GM18517 (cell line): ENCODE results near the gene TRA2A.
"Not testable (repeated sequence)": the region's sequence is repeated elsewhere in the genome, so short reads cannot be mapped to it uniquely, and the experiment has no call there.

ENCODE experiments used
- ATAC-seq: cut with Tn5 transposase; IDR thresholded peaks from one replicate; pipeline ENCODE4 v1.9.1; 2021; ENCODE audit warnings: mild to moderate bottlenecking, moderate library complexity; ENCODE audit not compliant: unreplicated experiment

Gene TRA2A

DNA sequence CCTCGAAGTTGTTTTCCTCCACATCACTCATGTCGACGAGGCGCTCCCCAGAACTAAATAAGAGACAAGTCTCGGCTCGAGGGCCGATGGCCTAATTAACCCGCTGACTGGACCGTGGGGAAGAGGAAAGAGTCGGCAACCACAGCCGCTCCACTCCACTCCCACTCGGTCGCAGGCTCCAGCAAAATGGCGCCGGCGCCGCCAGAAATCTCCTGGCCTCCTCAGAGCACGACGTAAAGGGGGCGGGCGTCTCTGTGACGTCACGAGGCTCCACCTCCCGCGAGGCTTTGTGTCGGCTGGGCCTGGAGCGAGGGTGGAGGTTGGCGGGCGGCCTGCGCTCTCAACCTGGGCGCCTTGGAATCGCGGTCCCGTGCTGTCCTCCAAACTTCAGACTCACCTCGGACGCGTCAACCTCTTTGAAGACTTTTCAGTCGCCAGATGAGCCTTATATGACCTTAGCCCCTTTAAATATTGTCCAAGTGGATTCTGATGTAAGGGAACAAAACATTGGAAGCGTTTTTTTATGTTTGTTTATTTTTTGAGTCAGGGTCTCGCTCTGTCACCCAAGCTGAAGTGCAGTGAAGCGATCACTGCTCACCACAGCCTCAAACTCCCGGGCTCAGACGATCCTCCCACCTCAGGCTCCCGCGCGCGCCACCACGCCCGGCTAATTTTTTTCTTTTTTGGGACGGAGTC is at the start of gene TRA2A:
TRA2A (minus strand) TSS at position 188 of the 696 bp plus-strand sequence; CDS start at position 31, 157 bp downstream.
- peak; percentile 75 for ATAC-seq

GRCh38 chr7:23570592-23571200 is 38.9 kb upstream of the TRA2A start:
- peak; percentile 90 for ATAC-seq

- no peak for ATAC-seq
Observed at GRCh38 chr7:23558303-23558702, 26.5 kb upstream of the TRA2A start.

- no peak for ATAC-seq
Observed at GRCh38 chr7:23547662-23548061, 15.9 kb upstream of the TRA2A start.

GRCh38 chr7:23546897-23547572 is 15.3 kb upstream of the TRA2A start:
- peak; percentile 61 for ATAC-seq

GRCh38 chr7:23545493-23545892 is 13.7 kb upstream of the TRA2A start:
- no peak for ATAC-seq

DNA sequence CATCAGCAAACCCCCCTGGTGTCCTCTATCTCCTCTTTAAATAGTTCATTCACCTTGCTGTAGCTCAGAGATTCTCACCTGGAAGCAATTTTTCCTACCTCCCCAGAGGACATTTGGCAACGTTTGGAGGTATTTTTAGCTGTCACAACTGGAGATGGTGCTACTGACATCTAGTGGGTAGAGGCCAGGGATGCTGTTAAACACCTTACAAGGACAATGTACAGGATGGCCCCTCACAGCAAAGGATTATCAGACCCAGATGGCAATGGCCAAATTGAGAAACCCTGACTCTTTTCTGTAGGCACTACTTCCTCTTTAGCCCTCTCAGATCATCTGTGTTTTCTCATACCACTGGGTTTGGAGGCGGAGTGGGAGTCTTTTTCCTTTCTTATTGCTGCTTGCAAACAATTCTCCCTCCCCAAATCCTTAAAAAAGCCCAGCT is 13.2 kb upstream of the TRA2A start:
- peak; percentile 65 for ATAC-seq

DNA sequence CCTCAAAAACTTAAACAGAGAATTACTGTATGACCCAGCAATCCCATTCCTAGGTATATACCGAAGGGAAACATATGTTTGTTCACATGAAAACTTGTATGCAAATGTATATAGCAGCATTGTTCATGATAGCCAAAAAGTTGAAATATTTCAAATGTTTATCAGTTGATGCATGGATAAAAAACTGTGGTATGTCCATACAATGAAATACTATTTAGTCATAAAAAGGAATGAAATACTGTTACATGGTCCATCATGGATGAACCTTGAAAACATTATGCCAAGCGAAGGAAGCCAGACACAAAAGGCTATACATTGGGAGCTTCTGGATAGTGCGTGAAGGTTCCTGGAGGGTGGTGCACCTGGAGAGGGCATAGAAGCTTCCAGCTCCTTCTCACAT is 11.0 kb upstream of the TRA2A start:
- ATAC-seq = no peak

- peak; percentile 82 for ATAC-seq
Observed at GRCh38 chr7:23539494-23539907, 7.7 kb upstream of the TRA2A start.

DNA sequence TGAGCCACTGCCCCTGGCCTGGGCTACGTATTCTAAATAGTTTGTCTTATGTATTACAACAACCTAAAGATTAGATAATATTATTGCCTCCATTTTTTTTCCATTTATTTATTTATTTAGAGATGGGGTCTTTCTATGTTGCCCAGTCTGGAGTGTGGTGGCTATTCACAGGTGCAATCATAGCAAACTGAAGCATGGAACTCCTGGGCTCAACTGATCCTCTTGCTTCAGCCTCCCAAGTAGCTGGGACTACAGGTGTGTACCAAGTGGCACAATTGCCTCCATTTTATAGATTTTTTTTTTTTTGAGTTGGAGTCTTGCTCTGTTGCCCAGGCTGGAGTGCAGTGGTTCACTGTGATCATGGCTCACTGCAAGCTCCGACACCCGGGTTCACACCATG is 6.5 kb upstream of the TRA2A start:
- ATAC-seq = no peak

DNA sequence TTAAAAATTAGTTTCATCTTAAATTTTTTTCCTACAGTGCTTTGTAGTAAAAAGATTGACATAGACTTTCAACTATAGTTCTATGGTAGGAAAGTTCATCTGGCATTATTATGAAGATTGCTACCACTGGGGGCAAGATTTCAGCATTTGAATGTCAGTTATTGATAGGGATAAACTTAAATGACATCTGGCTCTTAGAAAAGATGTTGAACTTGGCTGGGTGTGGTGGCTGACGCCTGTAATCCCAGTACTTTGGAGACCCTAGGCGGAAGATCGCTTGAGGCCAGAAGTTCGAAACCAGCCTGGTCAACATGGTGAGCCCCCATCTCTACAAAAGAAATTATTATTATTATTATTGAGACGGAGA is 1.4 kb upstream of the TRA2A start:
- ATAC-seq = no peak

DNA sequence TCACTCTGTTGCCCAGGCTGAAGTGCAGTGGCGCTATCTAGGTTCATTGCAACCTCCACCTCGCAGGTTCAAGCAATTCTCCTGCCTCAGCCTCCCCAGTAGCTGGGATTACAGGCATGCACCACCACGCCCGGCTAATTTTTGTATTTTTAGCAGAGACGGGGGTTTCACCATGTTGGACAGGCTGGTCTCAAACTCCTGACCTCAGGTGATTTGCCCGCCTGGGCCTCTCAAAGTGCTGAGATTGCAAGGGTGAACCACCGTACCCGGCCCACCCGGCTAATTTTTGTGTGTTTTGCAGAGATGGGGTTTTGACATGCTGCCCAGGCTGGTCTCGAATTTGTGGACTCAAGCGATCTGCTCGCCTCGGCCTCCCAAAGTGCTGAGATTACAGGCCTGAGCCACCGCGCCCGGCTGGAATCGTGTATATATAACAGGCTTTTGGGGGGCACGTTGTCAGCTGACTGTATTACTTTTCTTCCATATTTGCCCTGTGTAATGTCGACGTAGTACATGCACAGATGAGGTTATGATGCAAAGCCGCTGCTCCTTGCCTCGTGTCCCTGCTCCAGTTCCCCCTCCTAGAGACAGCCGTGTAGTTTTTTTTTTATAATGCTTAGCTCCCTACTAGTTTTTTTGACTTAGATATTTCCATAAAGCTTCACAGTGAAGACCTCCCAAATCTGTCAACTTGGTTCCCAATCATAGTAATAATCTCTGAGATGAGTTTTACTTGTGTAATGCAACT is 883 bp upstream of the TRA2A start:
- no peak for ATAC-seq

GRCh38 chr7:23531050-23531793 is 559 bp downstream of the TRA2A start:
- peak; percentile 26 for ATAC-seq

GRCh38 chr7:23530405-23530804 is 1.4 kb downstream of the TRA2A start:
- ATAC-seq = peak; percentile 39

DNA sequence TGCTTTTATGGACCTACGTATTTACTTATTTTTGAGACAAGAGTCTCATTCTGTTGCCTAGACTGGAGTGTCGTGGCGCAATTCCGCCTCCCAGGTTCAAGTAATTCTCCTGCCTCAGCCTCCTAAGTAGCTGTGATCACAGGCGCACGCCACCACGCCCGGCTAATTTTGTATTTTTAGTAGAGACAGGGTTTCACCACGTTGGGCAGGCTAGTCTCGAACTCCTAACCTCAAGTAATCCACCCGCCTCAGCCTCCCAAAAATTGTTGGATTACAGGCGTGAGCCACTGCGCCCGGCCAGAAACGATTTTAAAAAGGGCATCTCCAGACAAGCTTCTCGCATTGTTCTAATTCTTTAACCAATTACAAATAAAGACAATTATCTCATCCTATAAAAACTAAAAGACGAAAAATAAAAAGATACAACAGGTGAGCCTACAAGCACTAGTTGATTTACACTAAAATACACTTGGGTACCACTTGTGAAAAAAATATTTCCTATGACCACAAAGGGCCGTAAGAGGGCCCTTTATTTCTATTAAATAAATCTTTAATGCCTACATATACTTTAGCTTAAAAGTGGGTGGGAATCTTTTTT is 2.4 kb downstream of the TRA2A start:
- no peak for ATAC-seq

DNA sequence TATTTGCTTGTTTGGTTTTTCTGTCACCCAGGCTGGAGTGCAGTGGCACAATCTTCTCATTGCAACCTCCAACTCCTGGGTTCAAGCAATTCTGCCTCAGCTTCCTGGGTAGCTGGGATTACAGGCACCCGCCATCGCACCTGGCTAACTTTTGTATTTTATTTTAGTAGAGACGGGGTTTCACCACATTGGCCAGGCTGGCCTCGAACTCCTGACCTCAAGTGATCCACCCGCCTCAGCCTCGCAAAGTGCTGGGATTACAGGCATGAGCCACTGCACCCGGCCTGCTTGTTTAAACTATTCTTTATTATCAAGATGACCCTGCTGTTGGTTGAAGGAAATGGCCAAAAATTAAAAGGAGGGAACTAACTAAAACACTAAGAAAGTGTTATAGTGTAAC is 6.2 kb downstream of the TRA2A start:
- not testable (repeated sequence) for ATAC-seq

GRCh38 chr7:23524473-23524872 is 7.3 kb downstream of the TRA2A start:
- ATAC-seq = no peak

DNA sequence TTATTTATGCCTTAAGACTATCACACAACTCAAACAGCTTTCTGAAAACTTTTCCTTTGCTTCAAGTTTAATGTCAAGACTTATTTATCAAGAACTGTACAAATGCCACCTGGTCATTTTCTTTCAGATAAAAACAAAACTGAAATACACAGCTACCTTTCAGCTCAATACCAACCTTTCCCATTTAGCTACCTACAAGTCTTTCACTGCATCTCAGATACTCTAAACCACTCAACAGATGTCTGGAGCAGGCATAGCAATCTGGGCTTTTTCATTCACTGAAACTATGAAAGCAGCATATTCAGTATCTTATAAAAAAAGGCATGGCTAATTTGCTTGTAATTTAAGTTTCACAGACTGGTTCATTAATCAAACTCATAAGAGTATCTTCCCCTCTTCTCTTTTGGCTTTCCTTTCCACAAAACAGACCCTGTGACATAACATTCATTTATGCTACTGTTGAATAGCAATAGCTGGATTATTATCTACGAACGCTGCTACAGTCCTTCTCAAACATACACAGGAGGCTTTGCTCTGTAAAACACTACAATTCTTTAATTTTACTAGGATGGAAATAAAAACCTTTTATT is 8.2 kb downstream of the TRA2A start:
- ATAC-seq = peak; percentile 60

GRCh38 chr7:23520582-23520981 is 11.2 kb downstream of the TRA2A start:
- no peak for ATAC-seq

- peak; percentile 52 for ATAC-seq
Observed at GRCh38 chr7:23514755-23515154, 17.0 kb downstream of the TRA2A start.
